ENCODE measurements around the gene C3orf20.

GRCh38 chr3:14769544-14770325 is 94.8 kb downstream of the C3orf20 start:
- TF ChIP-seq CTCF (IDR thresholded peaks at IDR 0.05 in 4 of 5, conservative IDR thresholded peaks at IDR 0.05 in 1 of 5): no peak
- no peak for TF ChIP-seq POLR2A (IDR thresholded peaks at IDR 0.05)

Data from gastrocnemius medialis (tissue), 4 donors.